HUDEP-2 (cell line): ENCODE results near the gene ALCAM.

Experiments
- DNase-seq, 76 experiments: peaks; one replicate each; lab custom pipeline; 2025; ENCODE audit not compliant: unreplicated experiment in 76 of 76; lab: John Stamatoyannopoulos, UW

The ALCAM gene

GRCh38 chr3:105466495-105467404 is 100.0 kb downstream of the ALCAM start:
- DNase-seq, result no peak

- no peak for DNase-seq
Observed at GRCh38 chr3:105470851-105471250, 104.1 kb downstream of the ALCAM start.

- no peak for DNase-seq
Observed at GRCh38 chr3:105473521-105474223, 107.0 kb downstream of the ALCAM start.

DNA sequence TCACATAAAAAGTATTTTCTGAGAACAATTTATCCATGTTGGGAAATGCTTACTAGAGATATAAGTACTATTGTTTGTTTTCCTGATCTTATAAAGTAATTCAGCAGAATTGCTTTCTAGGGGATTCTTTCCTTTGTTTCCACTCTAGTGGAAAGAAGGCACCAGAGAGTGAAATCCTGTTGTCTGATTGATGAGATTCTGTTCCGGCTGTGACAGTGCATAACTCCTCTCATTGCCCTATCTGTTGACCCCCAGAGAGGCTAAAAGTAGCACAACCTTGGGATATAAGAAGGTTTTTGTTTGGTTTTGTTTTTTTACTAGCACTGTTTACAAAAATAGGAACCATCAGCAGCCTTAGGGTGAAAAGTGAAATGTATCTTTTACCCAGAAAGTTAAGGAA is 114.1 kb downstream of the ALCAM start:
- no peak for DNase-seq

DNA sequence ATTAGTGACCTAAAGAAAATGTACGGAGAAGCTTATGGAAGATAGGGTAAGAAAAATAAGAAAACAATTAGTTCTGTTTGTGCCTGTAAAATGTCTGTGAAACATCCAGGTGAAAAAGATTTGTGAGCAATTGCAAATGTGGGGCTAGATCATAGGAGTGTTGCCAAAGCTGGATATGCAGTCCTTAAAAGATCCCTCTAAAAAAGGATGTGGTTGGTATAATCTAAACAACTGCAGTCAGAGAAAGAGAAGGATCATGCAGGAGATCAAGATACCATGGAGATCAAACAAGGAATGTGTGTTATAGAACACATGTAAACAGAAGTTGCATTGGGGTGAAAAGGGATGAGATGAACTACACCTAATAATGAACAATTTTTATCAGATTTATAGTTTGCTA is 116.8 kb downstream of the ALCAM start:
- DNase-seq, result no peak

DNA sequence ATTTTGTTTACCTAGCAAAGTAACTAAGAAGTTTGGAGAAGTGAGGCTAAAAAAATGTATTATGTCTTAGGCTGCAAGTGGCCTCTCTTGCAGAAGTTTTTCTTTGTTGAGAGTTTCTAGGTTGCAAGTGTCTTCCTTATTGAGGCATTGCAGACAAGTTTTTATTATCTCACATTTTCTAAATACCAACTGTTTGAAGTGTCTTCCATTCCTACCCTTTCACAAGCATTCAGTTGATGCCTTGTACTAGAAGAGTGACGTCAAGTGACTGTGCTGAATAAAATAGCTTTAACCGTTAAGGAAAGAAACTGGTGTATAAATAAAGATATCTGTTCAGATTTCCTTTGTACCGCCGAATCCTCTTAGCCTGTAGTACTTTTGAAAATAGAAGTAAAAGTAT is 123.3 kb downstream of the ALCAM start:
- DNase-seq, result no peak

GRCh38 chr3:105493305-105493892 is 126.7 kb downstream of the ALCAM start:
- no peak for DNase-seq

- DNase-seq, result no peak
Observed at GRCh38 chr3:105495021-105495420, 128.3 kb downstream of the ALCAM start.

- DNase-seq, result no peak
Observed at GRCh38 chr3:105496343-105496742, 129.6 kb downstream of the ALCAM start.

DNA sequence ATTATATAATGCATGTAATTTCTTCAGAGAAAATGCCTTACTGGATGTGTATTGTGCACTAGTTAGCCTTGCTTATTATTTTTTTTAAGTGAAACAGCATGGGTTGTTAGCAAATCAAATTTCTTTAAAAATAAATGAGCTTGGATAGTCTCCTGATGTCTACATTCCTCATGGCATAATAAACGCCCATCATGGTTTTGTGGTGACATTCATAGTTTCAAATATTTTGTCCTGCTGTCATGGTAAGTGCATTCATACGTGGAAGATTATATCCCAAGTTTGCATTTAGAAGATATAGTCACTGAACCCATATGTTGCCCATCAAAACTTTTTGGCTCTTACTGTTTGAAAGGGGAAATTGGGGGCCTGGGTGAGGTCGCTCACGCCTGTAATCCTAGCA is 130.7 kb downstream of the ALCAM start:
- no peak for DNase-seq

DNA sequence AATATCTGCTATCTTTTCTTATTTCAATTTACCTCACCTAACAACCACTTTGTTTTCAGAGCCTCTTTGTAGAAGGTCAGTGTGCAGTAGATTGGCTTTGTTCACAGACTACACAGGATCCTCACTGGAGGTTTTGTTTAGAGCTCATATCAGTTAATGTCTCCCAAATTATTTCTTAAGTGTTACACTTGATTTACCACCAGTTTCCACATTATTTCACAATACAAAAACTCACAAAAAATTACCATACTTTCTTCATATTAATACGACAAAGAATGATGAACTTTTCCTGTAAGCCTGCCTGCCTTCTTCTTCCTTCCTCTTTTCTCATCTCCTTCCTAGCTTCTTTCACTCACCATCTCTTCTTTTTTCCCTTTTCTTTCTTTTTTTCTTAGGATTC is 133.3 kb downstream of the ALCAM start:
- no peak for DNase-seq

DNA sequence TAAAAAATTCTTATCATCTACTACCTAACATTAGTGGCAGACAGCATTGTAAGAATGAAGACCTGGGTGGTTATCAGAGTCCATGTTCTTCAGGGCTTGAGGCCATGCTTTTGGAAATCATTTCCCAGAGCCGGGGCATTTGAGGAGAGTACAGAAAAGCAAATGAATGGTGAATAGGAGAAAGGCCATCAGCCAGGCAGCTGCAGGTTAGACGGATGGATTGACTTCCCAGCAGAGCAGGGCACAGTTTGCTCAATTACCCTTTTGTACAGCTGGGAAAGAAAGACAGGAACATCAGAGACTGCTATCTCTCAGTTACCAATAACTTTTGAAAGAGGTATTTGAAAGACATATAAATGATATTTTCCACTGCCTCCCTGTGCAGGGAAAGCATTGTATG is 135.6 kb downstream of the ALCAM start:
- DNase-seq, result no peak

DNA sequence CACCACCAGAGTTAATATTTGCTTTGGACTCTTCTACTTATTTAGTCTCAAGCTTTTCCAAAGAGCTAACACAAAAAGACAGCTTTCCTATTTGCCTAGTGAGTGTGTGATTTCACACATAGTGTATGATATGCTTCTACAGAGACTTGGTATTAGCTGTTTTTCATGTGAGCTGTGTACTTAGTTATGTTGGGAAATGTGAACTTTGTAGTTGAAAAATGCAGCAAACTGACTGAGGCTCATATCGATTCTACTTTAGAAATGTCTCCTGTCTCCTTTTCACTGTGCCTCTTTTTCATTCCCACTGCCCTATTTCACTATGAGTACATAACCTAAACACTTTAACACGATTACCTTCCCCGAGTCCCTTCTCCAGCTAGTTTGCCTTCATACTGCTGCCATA is 136.5 kb downstream of the ALCAM start:
- DNase-seq, result no peak

- no peak for DNase-seq
Observed at GRCh38 chr3:105504440-105504951, 137.8 kb downstream of the ALCAM start.

- no peak for DNase-seq
Observed at GRCh38 chr3:105505170-105505569, 138.5 kb downstream of the ALCAM start.

GRCh38 chr3:105511031-105511430 is 144.3 kb downstream of the ALCAM start:
- no peak for DNase-seq

DNA sequence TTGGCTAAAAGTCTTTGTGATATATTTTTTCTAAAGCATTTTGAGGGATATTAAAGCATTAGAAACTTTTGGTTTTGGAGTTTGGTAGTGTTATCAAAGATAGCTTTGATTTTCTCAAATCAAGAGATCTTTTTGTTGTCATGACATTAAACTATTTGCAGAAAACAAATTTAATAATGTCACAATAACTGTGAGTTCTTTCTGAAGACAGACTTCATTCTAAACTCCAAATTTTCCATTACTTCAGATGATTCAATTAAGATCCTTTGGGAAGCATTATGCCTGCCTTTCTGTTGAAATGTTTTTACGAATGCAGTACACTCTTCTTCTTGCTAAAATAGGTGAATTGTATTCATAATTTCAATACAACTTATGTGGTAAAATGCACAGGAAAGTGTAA is 145.4 kb downstream of the ALCAM start:
- DNase-seq, result no peak

GRCh38 chr3:105513042-105513441 is 146.3 kb downstream of the ALCAM start:
- no peak for DNase-seq

DNA sequence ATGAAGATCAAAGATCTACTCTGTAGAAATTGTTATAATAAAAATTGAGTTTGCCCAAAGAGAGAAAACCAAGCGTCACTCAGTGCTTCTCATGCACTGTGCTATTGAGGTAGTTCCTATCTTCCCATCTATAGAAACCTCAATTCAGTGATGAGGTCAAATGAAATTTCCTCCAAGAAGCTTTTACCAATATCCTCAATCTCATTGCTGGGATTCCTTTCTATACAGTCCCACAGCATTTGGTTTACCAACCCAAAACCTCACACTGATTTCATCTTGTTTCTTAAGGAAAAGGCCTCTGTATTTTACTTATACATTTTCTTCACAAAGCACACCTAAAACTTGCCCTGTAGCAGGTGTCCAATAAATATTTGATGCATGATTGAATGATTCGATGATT is 147.2 kb downstream of the ALCAM start:
- no peak for DNase-seq

- no peak for DNase-seq
Observed at GRCh38 chr3:105515372-105515771, 148.7 kb downstream of the ALCAM start.

GRCh38 chr3:105516972-105517371 is 150.3 kb downstream of the ALCAM start:
- DNase-seq, result peak in 1 of 76 experiments; percentile 5
